SK-N-SH treated with all-trans-retinoic acid at 6 μM for 48 hours (cell line): ENCODE data around the gene DNAH14.

ENCODE experiments used
- ATAC-seq: fragments of 200-7000 bp; cut with Tn5 transposase; 3 replicates; pipeline ENCODE4 v1.9.1; 2020; ENCODE audit warnings: mild to moderate bottlenecking, moderate library complexity
- ARNTL ChIP-seq: fragments of 450-650 bp; formaldehyde crosslinking; IDR thresholded peaks from 2 replicates; pipeline ENCODE4 v1.5.0; 2020; ENCODE audit warnings: low read depth, mild to moderate bottlenecking, moderate library complexity, borderline replicate concordance
- BACH2 ChIP-seq: fragments of 250-450 bp; sonication (Bioruptor Pico); IDR thresholded peaks from 2 replicates; pipeline ENCODE4 v1.9.0; 2021; ENCODE audit warnings: mild to moderate bottlenecking, borderline replicate concordance
- CREB5 ChIP-seq: fragments of 250-450 bp; sonication (Bioruptor Pico); IDR thresholded peaks from 2 replicates; pipeline ENCODE4 v1.5.1; 2020; ENCODE audit warnings: low read depth, mild to moderate bottlenecking, moderate library complexity
- CSDC2 ChIP-seq: fragments of 250-450 bp; sonication (Bioruptor Pico); IDR thresholded peaks from 2 replicates; pipeline ENCODE4 v1.5.0; 2020; ENCODE audit warnings: mild to moderate bottlenecking, moderate library complexity
- ESRRG ChIP-seq: fragments of 250-450 bp; sonication (Bioruptor Pico); IDR thresholded peaks from 2 replicates; pipeline ENCODE4 v1.6.1; 2021; ENCODE audit warnings: mild to moderate bottlenecking
- GLIS3 ChIP-seq: fragments of 250-450 bp; sonication (Bioruptor Pico); IDR thresholded peaks from 2 replicates; pipeline ENCODE4 v1.5.0; 2020; ENCODE audit warnings: mild to moderate bottlenecking, moderate library complexity
- ISL1 ChIP-seq: fragments of 250-450 bp; sonication (Bioruptor Pico); IDR thresholded peaks from 2 replicates; pipeline ENCODE4 v2.1.2; 2022; ENCODE audit warnings: mild to moderate bottlenecking, moderate library complexity
- OSR1 ChIP-seq: fragments of 250-450 bp; sonication (Bioruptor Pico); IDR thresholded peaks from 2 replicates; pipeline ENCODE4 v1.8.0; 2022; ENCODE audit warnings: moderate library complexity, mild to moderate bottlenecking, inconsistent platforms
- PATZ1 ChIP-seq: fragments of 250-450 bp; sonication (Bioruptor Pico); IDR thresholded peaks from 2 replicates; pipeline ENCODE4 v1.8.0; 2020; ENCODE audit warnings: mild to moderate bottlenecking, moderate library complexity, borderline replicate concordance
- POU6F1 ChIP-seq: fragments of 250-450 bp; sonication (Bioruptor Pico); IDR thresholded peaks from 2 replicates; pipeline ENCODE4 v1.8.0; 2021; ENCODE audit warnings: low read depth, mild to moderate bottlenecking, moderate library complexity, borderline replicate concordance
- PPARA ChIP-seq: fragments of 250-450 bp; sonication (Bioruptor Pico); IDR thresholded peaks from 2 replicates; pipeline ENCODE4 v1.5.0; 2020; ENCODE audit warnings: mild to moderate bottlenecking, borderline replicate concordance
- SNAI2 ChIP-seq: fragments of 250-450 bp; sonication (Bioruptor Pico); IDR thresholded peaks from 2 replicates; pipeline ENCODE4 v1.5.0; 2020; ENCODE audit warnings: mild to moderate bottlenecking, moderate library complexity
- TCF4 ChIP-seq: fragments of 250-450 bp; sonication (Bioruptor Pico); IDR thresholded peaks from 2 replicates; pipeline ENCODE4 v1.8.0; 2021; ENCODE audit warnings: mild to moderate bottlenecking, moderate library complexity, borderline replicate concordance
- TOX ChIP-seq: fragments of 250-450 bp; sonication (Bioruptor Pico); IDR thresholded peaks from 2 replicates; pipeline ENCODE4 v1.8.0; 2021; ENCODE audit warnings: mild to moderate bottlenecking, moderate library complexity, borderline replicate concordance
- ZC3H10 ChIP-seq: fragments of 250-450 bp; sonication (Bioruptor Pico); IDR thresholded peaks from 2 replicates; pipeline ENCODE4 v1.5.1; 2021; ENCODE audit warnings: mild to moderate bottlenecking, moderate library complexity
- ZFP3 ChIP-seq: fragments of 250-450 bp; sonication (Bioruptor Pico); IDR thresholded peaks from 2 replicates; pipeline ENCODE4 v1.5.0; 2020; ENCODE audit warnings: mild to moderate bottlenecking, moderate library complexity
- ZNF565 ChIP-seq: fragments of 450-650 bp; formaldehyde crosslinking; conservative IDR thresholded peaks from 2 replicates; pipeline ENCODE4 v1.5.0; 2020; ENCODE audit warnings: low read depth, mild to moderate bottlenecking, moderate library complexity
- TF ChIP-seq, protein P1 (sequence below): fragments of 250-450 bp; sonication (Bioruptor Pico); IDR thresholded peaks from 2 replicates; pipeline ENCODE4 v1.5.1; 2021; ENCODE audit warnings: mild to moderate bottlenecking, moderate library complexity

The DNAH14 gene

GRCh38 chr1:225415307-225415706, 485.8 kb downstream of the DNAH14 start (continued):
- TF ChIP-seq CREB5 (CRISPR knock-in tag): no peak

DNA sequence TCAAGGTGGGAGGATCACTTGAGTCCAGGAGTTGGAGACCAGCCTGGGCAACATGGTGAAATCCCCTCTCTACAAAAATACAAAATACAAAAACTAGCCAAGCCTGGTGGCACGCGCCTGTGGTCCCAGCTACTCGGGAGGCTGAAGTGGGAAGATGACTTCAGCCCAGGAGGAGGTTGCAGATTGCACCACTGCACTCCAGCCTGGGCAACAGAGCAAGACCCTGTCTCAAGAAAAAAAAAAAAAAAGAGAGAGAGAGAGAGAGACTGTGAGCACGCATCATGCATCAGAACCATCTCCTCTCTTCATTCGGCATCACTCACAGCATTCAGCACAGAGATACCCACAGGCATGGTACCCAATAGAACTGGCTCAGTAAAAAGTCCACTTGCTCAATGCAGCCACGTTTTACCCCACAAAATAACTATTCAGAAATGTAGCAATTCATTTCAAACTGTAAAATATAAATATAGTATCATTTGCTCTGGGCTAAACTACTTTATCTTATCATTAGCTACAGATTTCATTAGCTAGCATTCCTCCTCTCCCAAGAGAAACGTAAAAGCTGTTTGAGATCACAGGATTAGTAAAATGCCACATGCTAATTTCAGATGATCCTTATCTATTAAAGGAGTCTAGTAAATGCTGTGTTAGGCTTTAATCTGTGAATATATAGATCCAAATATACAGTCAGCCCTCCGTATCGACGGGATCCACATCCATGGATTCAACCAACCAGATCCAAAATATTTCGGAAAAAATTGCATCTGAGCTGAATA, 486.7 kb downstream of the DNAH14 start:
- ATAC-seq: no peak
- no peak for TF ChIP-seq ZC3H10 (CRISPR knock-in tag)
- TF ChIP-seq OSR1 (CRISPR knock-in tag): no peak
- TF ChIP-seq PPARA: no peak
- no peak for TF ChIP-seq ISL1 (CRISPR knock-in tag)

- ATAC-seq: no peak
- TF ChIP-seq CREB5 (CRISPR knock-in tag) (no peak), GLIS3 (no peak), ZC3H10 (CRISPR knock-in tag) (no peak), ZFP3 (CRISPR knock-in tag) (no peak), PATZ1 (no peak), OSR1 (CRISPR knock-in tag) (no peak), TCF4 (CRISPR knock-in tag) (no peak), ARNTL (no peak), PPARA (no peak)
- TF ChIP-seq, protein P1, sequence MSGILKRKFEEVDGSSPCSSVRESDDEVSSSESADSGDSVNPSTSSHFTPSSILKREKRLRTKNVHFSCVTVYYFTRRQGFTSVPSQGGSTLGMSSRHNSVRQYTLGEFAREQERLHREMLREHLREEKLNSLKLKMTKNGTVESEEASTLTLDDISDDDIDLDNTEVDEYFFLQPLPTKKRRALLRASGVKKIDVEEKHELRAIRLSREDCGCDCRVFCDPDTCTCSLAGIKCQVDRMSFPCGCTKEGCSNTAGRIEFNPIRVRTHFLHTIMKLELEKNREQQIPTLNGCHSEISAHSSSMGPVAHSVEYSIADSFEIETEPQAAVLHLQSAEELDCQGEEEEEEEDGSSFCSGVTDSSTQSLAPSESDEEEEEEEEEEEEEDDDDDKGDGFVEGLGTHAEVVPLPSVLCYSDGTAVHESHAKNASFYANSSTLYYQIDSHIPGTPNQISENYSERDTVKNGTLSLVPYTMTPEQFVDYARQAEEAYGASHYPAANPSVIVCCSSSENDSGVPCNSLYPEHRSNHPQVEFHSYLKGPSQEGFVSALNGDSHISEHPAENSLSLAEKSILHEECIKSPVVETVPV (CRISPR knock-in tag): no peak
Measured at GRCh38 chr1:225418059-225418458, 488.6 kb downstream of the DNAH14 start.

- no peak for ATAC-seq
Measured at GRCh38 chr1:225418598-225418997, 489.1 kb downstream of the DNAH14 start.

More at GRCh38 chr1:225418598-225418997, 489.1 kb downstream of the DNAH14 start:
- no peak for TF ChIP-seq ZNF565 (CRISPR knock-in tag)
- no peak for TF ChIP-seq OSR1 (CRISPR knock-in tag)
- TF ChIP-seq GLIS3: no peak
- TF ChIP-seq PATZ1: no peak
- TF ChIP-seq SNAI2 (CRISPR knock-in tag): no peak
- no peak for TF ChIP-seq ISL1 (CRISPR knock-in tag)
- no peak for TF ChIP-seq ESRRG (CRISPR knock-in tag)
- TF ChIP-seq CSDC2 (CRISPR knock-in tag): no peak
- no peak for TF ChIP-seq ZFP3 (CRISPR knock-in tag)
- no peak for TF ChIP-seq POU6F1
- no peak for TF ChIP-seq BACH2 (CRISPR knock-in tag)
- TF ChIP-seq TCF4 (CRISPR knock-in tag): no peak
- no peak for TF ChIP-seq TOX (CRISPR knock-in tag)
- no peak for TF ChIP-seq ARNTL
